NCI-H345 treated with DMSO at 0.1 percent for 48 hours (cell line): ENCODE data around the gene MEN1.

Experiments used
- DNase-seq: peaks from one replicate; lab custom pipeline; 2025; ENCODE audit not compliant: unreplicated experiment; lab: John Stamatoyannopoulos, UW

Gene MEN1

GRCh38 chr11:64803158-64803845 lies 7.0 kb downstream of the MEN1 start, which contains the start of gene MAP4K2:
Gene MAP4K2, minus strand, starts transcription at chr11:64803214. Its CDS starts 65 bp downstream, at chr11:64803149.
- DNase-seq: peak; percentile 76

- no peak for DNase-seq
Measured at GRCh38 chr11:64802370-64803157, 7.8 kb downstream of the MEN1 start.

- no peak for DNase-seq
Measured at GRCh38 chr11:64801561-64802369, 8.6 kb downstream of the MEN1 start.

GRCh38 chr11:64801158-64801464 lies 9.2 kb downstream of the MEN1 start:
- DNase-seq: no peak

- DNase-seq: no peak
Measured at GRCh38 chr11:64800303-64801157, 9.8 kb downstream of the MEN1 start.

- DNase-seq: peak; percentile 4
Measured at GRCh38 chr11:64799623-64800302, 10.6 kb downstream of the MEN1 start.

- DNase-seq: no peak
Measured at GRCh38 chr11:64799256-64799622, 11.1 kb downstream of the MEN1 start.

GRCh38 chr11:64796757-64797541 lies 13.4 kb downstream of the MEN1 start:
- no peak for DNase-seq

- DNase-seq: no peak
Measured at GRCh38 chr11:64796047-64796756, 14.1 kb downstream of the MEN1 start.

- DNase-seq: no peak
Measured at GRCh38 chr11:64794526-64794925, 15.8 kb downstream of the MEN1 start.

- DNase-seq: no peak
Measured at GRCh38 chr11:64793271-64794160, 16.8 kb downstream of the MEN1 start.

GRCh38 chr11:64792482-64792881 lies 17.9 kb downstream of the MEN1 start:
- DNase-seq: no peak

GRCh38 chr11:64791781-64792291 lies 18.5 kb downstream of the MEN1 start:
- no peak for DNase-seq

- DNase-seq: no peak
Measured at GRCh38 chr11:64790205-64791095, 19.9 kb downstream of the MEN1 start.

- DNase-seq: no peak
Measured at GRCh38 chr11:64789331-64790204, 20.8 kb downstream of the MEN1 start.
